PC-3 (cell line): ENCODE results near the gene AGL. TPM values are rescaled to one million over a fixed set of nuclear protein-coding genes. Genes with fewer than 3 reads are reported as not detected.

Experiments
- ATAC-seq: fragments of 200-7000 bp; cut with Tn5 transposase; 2 replicates; pipeline ENCODE4 v1.9.1; 2020; ENCODE audit warnings: mild to moderate bottlenecking, moderate library complexity
- BruUV-seq: library from RNA; stranded (reverse); fragments of 400-500 nt; replicated peaks from 2 replicates; lab custom pipeline; 2021; lab: Mats Ljungman, UMichigan
- CTCF ChIA-PET: fragments of 300-600 bp; sonication (Branson Sonifier 250); formaldehyde crosslinking; loops from one replicate; lab custom pipeline; 2022; ENCODE audit warnings: antibody characterized with exemption; lab: Charles Lee
- POLR2A ChIA-PET: fragments of 300-600 bp; sonication (Branson Sonifier 250); formaldehyde crosslinking; loops from one replicate; lab custom pipeline; 2022; ENCODE audit warnings: antibody characterized with exemption; ENCODE audit not compliant: unreplicated experiment; lab: Charles Lee
- DNase-seq: peaks from one replicate; pipeline ENCODE4 v3.0.0-alpha.2; 2015
- H2AFZ ChIP-seq: fragments of 300-600 bp; sonication (generic); 2 replicates; pipeline ENCODE4 v1.6.0; 2016; ENCODE audit warnings: antibody characterized with exemption, low read length
- H3F3A ChIP-seq: fragments of 300-600 bp; sonication (generic); one replicate; pipeline ENCODE4 v1.6.0; 2017; ENCODE audit warnings: antibody characterized with exemption, low read length, control low read depth, mild to moderate bottlenecking; ENCODE audit not compliant: unreplicated experiment
- H3K27ac ChIP-seq: fragments of 300-600 bp; sonication (generic); 2 replicates; pipeline ENCODE4 v1.5.1; 2016; ENCODE audit warnings: mild to moderate bottlenecking, low read length
- H3K27me3 ChIP-seq: fragments of 300-600 bp; sonication (generic); 2 replicates; pipeline ENCODE4 v1.6.1; 2016; ENCODE audit warnings: low read length, mixed read lengths
- H3K36me3 ChIP-seq: fragments of 300-600 bp; sonication (generic); 2 replicates; pipeline ENCODE4 v1.6.1; 2016; ENCODE audit warnings: low read depth, mixed run types, low read length, mixed read lengths
- H3K4me1 ChIP-seq: fragments of 300-600 bp; sonication (generic); 2 replicates; pipeline ENCODE4 v1.5.1; 2016; ENCODE audit warnings: low read length; ENCODE audit not compliant: insufficient read depth
- H3K4me2 ChIP-seq: fragments of 300-600 bp; sonication (generic); 2 replicates; pipeline ENCODE4 v1.6.0; 2016; ENCODE audit warnings: low read length
- H3K4me3 ChIP-seq: fragments of 300-600 bp; sonication (generic); 2 replicates; pipeline ENCODE4 v1.5.1; 2016; ENCODE audit warnings: mild to moderate bottlenecking, low read length, mixed read lengths
- H3K79me2 ChIP-seq: fragments of 300-600 bp; sonication (generic); 2 replicates; pipeline ENCODE4 v1.6.1; 2017; ENCODE audit warnings: low read length, mixed read lengths
- H3K9ac ChIP-seq: fragments of 300-600 bp; sonication (generic); 2 replicates; pipeline ENCODE4 v1.6.0; 2016; ENCODE audit warnings: mild to moderate bottlenecking, low read length
- H3K9me2 ChIP-seq: fragments of 300-600 bp; sonication (generic); replicated peaks from 2 replicates; pipeline ENCODE4 v1.6.1; 2016; ENCODE audit warnings: mixed run types, low read length, mixed read lengths
- H3K9me3 ChIP-seq: fragments of 300-600 bp; sonication (generic); 2 replicates; pipeline ENCODE4 v1.6.1; 2016; ENCODE audit warnings: low read length, mixed read lengths
- H4K20me1 ChIP-seq: fragments of 300-600 bp; sonication (generic); 2 replicates; pipeline ENCODE4 v1.6.1; 2016; ENCODE audit warnings: low read length, mixed read lengths
- EZH2 ChIP-seq: fragments of 300-600 bp; sonication (generic); IDR thresholded peaks from one replicate; pipeline ENCODE4 v1.6.1; 2017; ENCODE audit warnings: antibody characterized with exemption, mild to moderate bottlenecking, low read length; ENCODE audit not compliant: unreplicated experiment
- EZH2phosphoT487 ChIP-seq: fragments of 300-600 bp; sonication (generic); IDR thresholded peaks from 2 replicates; pipeline ENCODE4 v1.6.1; 2018; ENCODE audit warnings: mild to moderate bottlenecking, antibody characterized with exemption, low read length, borderline replicate concordance
- intact Hi-C: fragments of 100-400 bp; cut with micrococcal nuclease; formaldehyde crosslinking; loops from 2 replicates; pipeline ENCODE4 v1.9.0; 2023
- total RNA-seq: library from RNA; depleted of rRNA; stranded (reverse); fragments of >200 nt; gene quantifications from 2 replicates; pipeline ENCODE4 v1.2.3, GENCODE V29; 2014
- TF ChIP-seq, protein P1 (sequence below): fragments of 300-600 bp; sonication (generic); conservative IDR thresholded peaks from 2 replicates; pipeline ENCODE4 v1.5.1; 2017; ENCODE audit warnings: antibody characterized with exemption, low read depth, mild to moderate bottlenecking, low read length

The AGL gene
- total RNA-seq, 1 experiment from 2014 or later = 8.7 TPM

DNA sequence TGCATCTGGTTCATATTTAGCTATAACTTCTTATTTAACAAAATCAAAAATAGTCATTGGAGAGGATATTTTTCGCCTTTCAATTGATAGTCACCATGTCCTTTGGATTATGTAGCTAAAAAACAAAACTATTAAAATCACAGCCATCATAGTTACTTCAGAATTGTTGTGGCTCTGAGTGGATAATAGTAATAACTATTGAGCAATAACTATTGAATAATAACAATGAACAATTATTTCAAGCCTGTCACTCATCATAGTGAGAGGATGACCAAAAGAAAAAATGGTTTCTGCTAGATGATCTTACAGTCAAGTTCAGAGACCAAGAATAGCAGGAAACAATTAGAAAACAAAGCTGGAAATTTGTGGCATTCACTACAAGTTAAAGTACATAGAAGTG, 38.4 kb upstream of the AGL start:
- H3K9ac ChIP-seq = no peak overlapping the region
- no peak for TF ChIP-seq EZH2
- no peak for TF ChIP-seq EZH2phosphoT487
- TF ChIP-seq, protein P1, sequence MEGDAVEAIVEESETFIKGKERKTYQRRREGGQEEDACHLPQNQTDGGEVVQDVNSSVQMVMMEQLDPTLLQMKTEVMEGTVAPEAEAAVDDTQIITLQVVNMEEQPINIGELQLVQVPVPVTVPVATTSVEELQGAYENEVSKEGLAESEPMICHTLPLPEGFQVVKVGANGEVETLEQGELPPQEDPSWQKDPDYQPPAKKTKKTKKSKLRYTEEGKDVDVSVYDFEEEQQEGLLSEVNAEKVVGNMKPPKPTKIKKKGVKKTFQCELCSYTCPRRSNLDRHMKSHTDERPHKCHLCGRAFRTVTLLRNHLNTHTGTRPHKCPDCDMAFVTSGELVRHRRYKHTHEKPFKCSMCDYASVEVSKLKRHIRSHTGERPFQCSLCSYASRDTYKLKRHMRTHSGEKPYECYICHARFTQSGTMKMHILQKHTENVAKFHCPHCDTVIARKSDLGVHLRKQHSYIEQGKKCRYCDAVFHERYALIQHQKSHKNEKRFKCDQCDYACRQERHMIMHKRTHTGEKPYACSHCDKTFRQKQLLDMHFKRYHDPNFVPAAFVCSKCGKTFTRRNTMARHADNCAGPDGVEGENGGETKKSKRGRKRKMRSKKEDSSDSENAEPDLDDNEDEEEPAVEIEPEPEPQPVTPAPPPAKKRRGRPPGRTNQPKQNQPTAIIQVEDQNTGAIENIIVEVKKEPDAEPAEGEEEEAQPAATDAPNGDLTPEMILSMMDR = no peak
- DNase-seq = no peak
- no peaks in the 10 kb centered on the region for H3K9me2 ChIP-seq
- H3K27ac ChIP-seq = no peak overlapping the region
- intact Hi-C loops = no loop called here
- H3K4me3 ChIP-seq = no peak overlapping the region
- H3K27me3 ChIP-seq = no peaks in the 10 kb centered on the region
- ChIA-PET POLR2A (interaction anchor here (0.6 kb wide), 1 partner anchor 555 kb away, joined by 3 read pairs; no protein-coding TSS in a partner anchor), CTCF (interaction anchor here (0.6 kb wide), 1 partner anchor 230 kb away, joined by 7 read pairs; no protein-coding TSS in a partner anchor)
- peaks cover 10% of the 10 kb centered on the region; the same call in 1 of the 2 replicates for H3K4me1 ChIP-seq
- H4K20me1 ChIP-seq = no peaks in the 10 kb centered on the region
- no peaks in the 10 kb centered on the region for H3K9me3 ChIP-seq
- H2AFZ ChIP-seq = no peak overlapping the region
- no peak for ATAC-seq
- BruUV-seq = no TSS peak
- no peaks in the 10 kb centered on the region for H3K79me2 ChIP-seq
- H3K4me2 ChIP-seq = no peak overlapping the region
- no peaks in the 10 kb centered on the region for H3K36me3 ChIP-seq
- no peaks in the 10 kb centered on the region for H3F3A ChIP-seq

- no peaks in the 10 kb centered on the region for H3K4me1 ChIP-seq
- 0 out of 2 replicates have a peak overlapping the region, but pooled peaks have one; percentile 39 for H2AFZ ChIP-seq
- no peaks in the 10 kb centered on the region for H3F3A ChIP-seq
- no peaks in the 10 kb centered on the region for H3K27me3 ChIP-seq
- no peak overlapping the region for H3K4me2 ChIP-seq
- H3K4me3 ChIP-seq = no peak overlapping the region
- DNase-seq (no peak), ATAC-seq (no peak)
- BruUV-seq = no TSS peak
- no peaks in the 10 kb centered on the region for H3K36me3 ChIP-seq
- intact Hi-C loops = no loop called here
- H3K27ac ChIP-seq = no peak overlapping the region
- H3K9ac ChIP-seq = no peak overlapping the region
- no peaks in the 10 kb centered on the region for H3K9me3 ChIP-seq
- no peaks in the 10 kb centered on the region for H4K20me1 ChIP-seq
- H3K79me2 ChIP-seq = no peaks in the 10 kb centered on the region
- POLR2A ChIA-PET = no interaction called here
- H3K9me2 ChIP-seq = no peaks in the 10 kb centered on the region
- CTCF ChIA-PET = no interaction called here
- TF ChIP-seq EZH2 = no peak
- TF ChIP-seq, protein P1 = no peak
- no peak for TF ChIP-seq EZH2phosphoT487
Measured at GRCh38 chr1:99814373-99814900, 35.7 kb upstream of the AGL start.

- no peak overlapping the region for H3K4me3 ChIP-seq
- H4K20me1 ChIP-seq = no peaks in the 10 kb centered on the region
- no peaks in the 10 kb centered on the region for H3K79me2 ChIP-seq
- ChIA-PET POLR2A (no interaction called here), CTCF (no interaction called here)
- no peaks in the 10 kb centered on the region for H3K9me2 ChIP-seq
- H2AFZ ChIP-seq = no peak overlapping the region
- intact Hi-C loops = no loop called here
- no peaks in the 10 kb centered on the region for H3K9me3 ChIP-seq
- H3F3A ChIP-seq = no peaks in the 10 kb centered on the region
- DNase-seq (no peak), ATAC-seq (no peak)
- no peaks in the 10 kb centered on the region for H3K27me3 ChIP-seq
- H3K4me1 ChIP-seq = no peaks in the 10 kb centered on the region
- H3K36me3 ChIP-seq = no peaks in the 10 kb centered on the region
- no TSS peak for BruUV-seq
- no peak overlapping the region for H3K27ac ChIP-seq
- TF ChIP-seq, protein P1 = no peak
- TF ChIP-seq EZH2 (no peak), EZH2phosphoT487 (no peak)
- H3K9ac ChIP-seq = no peak overlapping the region
- H3K4me2 ChIP-seq = no peak overlapping the region
Measured at GRCh38 chr1:99816656-99817055, 33.5 kb upstream of the AGL start.
